Inflammatory macrophage (primary cell): ENCODE measurements around the gene ADRB2.

ENCODE experiments used
- DNase-seq, 2 donors: peaks; one replicate each; pipeline ENCODE4 v3.0.0-alpha.2; 2020 to 2022

ADRB2 gene

GRCh38 chr5:148831590-148832565, 5.5 kb downstream of the ADRB2 start:
- DNase-seq = peak; percentile 85 to 87

- DNase-seq = peak; percentile 29 to 40
These were observed 6.7 kb downstream of the ADRB2 start for GRCh38 chr5:148833122-148833521.

- DNase-seq = no peak
These were observed 7.5 kb downstream of the ADRB2 start for GRCh38 chr5:148833925-148834324.

GRCh38 chr5:148834689-148835088, 8.3 kb downstream of the ADRB2 start:
- DNase-seq = no peak

- no peak for DNase-seq
These were observed 10.2 kb downstream of the ADRB2 start for GRCh38 chr5:148836272-148837250.

- DNase-seq = no peak
These were observed 11.0 kb downstream of the ADRB2 start for GRCh38 chr5:148837383-148837782.

GRCh38 chr5:148838357-148838756, 11.9 kb downstream of the ADRB2 start:
- DNase-seq = no peak

- no peak for DNase-seq
These were observed 13.5 kb downstream of the ADRB2 start for GRCh38 chr5:148839960-148840359.

- no peak for DNase-seq
These were observed 14.1 kb downstream of the ADRB2 start for GRCh38 chr5:148840531-148840930.

- no peak for DNase-seq
These were observed 15.1 kb downstream of the ADRB2 start for GRCh38 chr5:148841519-148841918.

- no peak for DNase-seq
These were observed 15.8 kb downstream of the ADRB2 start for GRCh38 chr5:148842161-148842560.

- no peak for DNase-seq
These were observed 17.3 kb downstream of the ADRB2 start for GRCh38 chr5:148843510-148844318.

- DNase-seq = no peak
These were observed 18.2 kb downstream of the ADRB2 start for GRCh38 chr5:148844433-148845280.

GRCh38 chr5:148846930-148847329, 20.5 kb downstream of the ADRB2 start:
- no peak for DNase-seq

GRCh38 chr5:148847456-148847855, 21.0 kb downstream of the ADRB2 start:
- DNase-seq = no peak

GRCh38 chr5:148848393-148849031, 22.1 kb downstream of the ADRB2 start:
- DNase-seq = no peak

GRCh38 chr5:148849461-148849860, 23.1 kb downstream of the ADRB2 start:
- DNase-seq = peak in 1 of 2 donors; percentile 47

GRCh38 chr5:148850836-148851235, 24.4 kb downstream of the ADRB2 start:
- no peak for DNase-seq

- DNase-seq = no peak
These were observed 27.5 kb downstream of the ADRB2 start for GRCh38 chr5:148853868-148854267.

- no peak for DNase-seq
These were observed 29.0 kb downstream of the ADRB2 start for GRCh38 chr5:148855249-148856008.
